K562 treated with DMSO at 1 percent for 4 hours (cell line): ENCODE data around the gene TSPY9. TPM values are rescaled to one million over a fixed set of nuclear protein-coding genes. Genes with fewer than 3 reads are reported as not detected.

Experiments
- total RNA-seq: library from RNA; unstranded; fragments of 300-600 nt; gene quantifications from 2 replicates; pipeline ENCODE4 v1.2.3, GENCODE V29; 2022; ENCODE audit not compliant: insufficient read depth

Gene TSPY9, protein sequence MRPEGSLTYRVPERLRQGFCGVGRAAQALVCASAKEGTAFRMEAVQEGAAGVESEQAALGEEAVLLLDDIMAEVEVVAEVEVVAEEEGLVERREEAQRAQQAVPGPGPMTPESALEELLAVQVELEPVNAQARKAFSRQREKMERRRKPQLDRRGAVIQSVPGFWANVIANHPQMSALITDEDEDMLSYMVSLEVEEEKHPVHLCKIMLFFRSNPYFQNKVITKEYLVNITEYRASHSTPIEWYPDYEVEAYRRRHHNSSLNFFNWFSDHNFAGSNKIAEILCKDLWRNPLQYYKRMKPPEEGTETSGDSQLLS
- total RNA-seq = not detected in 2 replicates

GRCh38 chrY:9486967-9487366, at the start of gene TSPY9:
TSS of gene TSPY9 (plus strand) at chrY:9487267. CDS start at chrY:9487313, 46 bp downstream.

DNA sequence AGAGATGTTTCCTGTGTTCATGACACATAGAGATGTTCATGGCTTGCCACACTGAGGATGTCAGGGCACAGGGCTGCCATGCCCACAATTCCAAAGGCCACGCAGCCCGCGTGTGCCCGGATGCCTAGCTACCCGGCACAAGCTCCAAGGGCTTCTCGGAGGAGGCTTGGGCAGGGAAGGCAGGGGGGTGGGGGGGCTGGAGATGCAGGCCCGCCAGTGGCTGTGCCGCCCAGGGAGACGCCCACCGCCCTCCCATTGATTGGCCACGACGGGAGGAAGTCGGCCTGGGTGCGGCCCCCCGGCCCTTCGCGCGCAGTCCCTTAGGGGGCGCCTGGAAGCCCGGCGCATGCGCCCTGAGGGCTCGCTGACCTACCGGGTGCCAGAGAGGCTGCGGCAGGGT, 20.4 kb upstream of the TSPY9 start, which contains the start of gene TSPY1:
Gene TSPY1, plus strand, starts transcription at position 301 of the 400 bp plus-strand sequence. Its CDS starts 46 bp downstream, at position 347.

DNA sequence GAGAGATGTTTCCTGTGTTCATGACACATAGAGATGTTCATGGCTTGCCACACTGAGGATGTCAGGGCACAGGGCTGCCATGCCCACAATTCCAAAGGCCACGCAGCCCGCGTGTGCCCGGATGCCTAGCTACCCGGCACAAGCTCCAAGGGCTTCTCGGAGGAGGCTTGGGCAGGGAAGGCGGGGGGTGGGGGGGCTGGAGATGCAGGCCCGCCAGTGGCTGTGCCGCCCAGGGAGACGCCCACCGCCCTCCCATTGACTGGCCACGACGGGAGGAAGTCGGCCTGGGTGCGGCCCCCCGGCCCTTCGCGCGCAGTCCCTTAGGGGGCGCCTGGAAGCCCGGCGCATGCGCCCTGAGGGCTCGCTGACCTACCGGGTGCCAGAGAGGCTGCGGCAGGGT, 40.5 kb downstream of the TSPY9 start, which contains the start of gene TSPY10:
Gene TSPY10, plus strand, starts transcription at position 301 of the 400 bp plus-strand sequence. Its CDS starts 46 bp downstream, at position 347.

Other genes with a start within 250 kb of the TSPY9 start
- gene TSPY4, start 149.8 kb upstream of the TSPY9 start, total RNA-seq = not detected in 2 replicates
- gene TSPY8, start 129.5 kb upstream of the TSPY9 start, total RNA-seq = not detected in 2 replicates
- not detected in 2 replicates for gene TSPY3, start 88.8 kb upstream of the TSPY9 start, total RNA-seq
- gene TSPY1, start 20.3 kb upstream of the TSPY9 start, total RNA-seq = not detected in 2 replicates
- not detected in 2 replicates for gene TSPY10, start 40.6 kb downstream of the TSPY9 start, total RNA-seq